Uterus (tissue), 4 donors: Measurements from ENCODE around the gene SFPQ. TPM values are rescaled to one million over a fixed set of nuclear protein-coding genes. Genes with fewer than 3 reads are reported as not detected.

Experiments used
- DNase-seq, 2 donors: peaks; one replicate each; pipeline ENCODE4 v3.0.0-alpha.2; 2019 to 2020
- H3K27ac ChIP-seq, 2 donors: fragments of 200-600 bp; sonication (generic); 1 replicate in 1 of 2; 2 replicates in 1 of 2; pipeline ENCODE4 v1.5.1; 2016 to 2018
- H3K27me3 ChIP-seq, 2 donors: fragments of 200-600 bp; sonication (generic); one replicate each; pipeline ENCODE4 v1.5.1; 2018 to 2019; ENCODE audit warnings: control low read depth in 1 of 2
- H3K36me3 ChIP-seq, 2 donors: fragments of 200-600 bp; sonication (generic); one replicate each; pipeline ENCODE4 v1.5.1; 2019; ENCODE audit warnings: control low read depth in 1 of 2
- H3K4me1 ChIP-seq, 2 donors: fragments of 200-600 bp; sonication (generic); one replicate each; pipeline ENCODE4 v1.5.1; 2018 to 2019; ENCODE audit warnings: control low read depth in 1 of 2
- H3K4me3 ChIP-seq, 2 donors: fragments of 200-600 bp; sonication (generic); 1 replicate in 1 of 2; 2 replicates in 1 of 2; pipeline ENCODE4 v1.5.1; 2018 to 2019; ENCODE audit warnings: mild to moderate bottlenecking in 1 of 2
- H3K9me3 ChIP-seq, 2 donors: fragments of 200-600 bp; sonication (generic); one replicate each; pipeline ENCODE4 v1.5.1; 2019; ENCODE audit warnings: control low read depth in 1 of 2
- CTCF ChIP-seq, 4 experiments: fragments of 200-600 bp in 2 of 4; fragments of 450-650 bp in 2 of 4; sonication (generic) in 2 of 4; IDR thresholded peaks; one replicate each; pipeline ENCODE4 v1.5.1; 2016 to 2019; ENCODE audit warnings: antibody characterized with exemption in 4 of 4, mild to moderate bottlenecking in 2 of 4, moderate library complexity in 1 of 4
- POLR2A ChIP-seq, 2 donors: fragments of 450-650 bp; IDR thresholded peaks; one replicate each; pipeline ENCODE4 v1.6.1; 2016; ENCODE audit warnings: antibody characterized with exemption in 2 of 2, mild to moderate bottlenecking in 1 of 2, moderate library complexity in 1 of 2
- intact Hi-C: fragments of 100-400 bp; cut with DNase I; formaldehyde crosslinking; loops from one replicate; pipeline ENCODE4 v1.15.1; 2023; ENCODE audit warnings: low total_unique reads
- total RNA-seq, 4 donors: library from RNA; depleted of rRNA in 3 of 4; stranded (reverse); fragments of >200 nt in 3 of 4; gene quantifications; one replicate each; pipeline versions ENCODE4 v1.1.0 to v1.2.4, GENCODE V29; 2014 to 2023
- donor health status: DM: yes; HTN: yes; CAD: no.

SFPQ gene
- total RNA-seq, 4 donors from 2014 or later = 82.1 to 310 (median 200) TPM

GRCh38 chr1:35180776-35181374, 12.1 kb downstream of the SFPQ start:
- no peak for TF ChIP-seq POLR2A (IDR thresholded peaks at IDR 0.05)
- no peak for TF ChIP-seq CTCF (IDR thresholded peaks at IDR 0.05)
- H3K4me1 ChIP-seq = peaks cover 0 to 5% of the 10 kb centered on the region in 2 donors

GRCh38 chr1:35179908-35180307, 13.0 kb downstream of the SFPQ start:
- intact Hi-C loops = no loop called here
- peaks cover 0 to under 1% of the 10 kb centered on the region in 2 donors for H3K4me1 ChIP-seq
- TF ChIP-seq POLR2A (IDR thresholded peaks at IDR 0.05) (no peak), CTCF (IDR thresholded peaks at IDR 0.05) (no peak)

More at GRCh38 chr1:35180776-35181374, 12.1 kb downstream of the SFPQ start:
- intact Hi-C loops = no loop called here
- no peak for DNase-seq
- Histone ChIP-seq H3K9me3 (no peaks in the 10 kb centered on the region), H3K36me3 (no peaks in the 10 kb centered on the region), H3K4me3 (no peak overlapping the region), H3K27ac (no peak overlapping the region), H3K27me3 (no peaks in the 10 kb centered on the region)

DNA sequence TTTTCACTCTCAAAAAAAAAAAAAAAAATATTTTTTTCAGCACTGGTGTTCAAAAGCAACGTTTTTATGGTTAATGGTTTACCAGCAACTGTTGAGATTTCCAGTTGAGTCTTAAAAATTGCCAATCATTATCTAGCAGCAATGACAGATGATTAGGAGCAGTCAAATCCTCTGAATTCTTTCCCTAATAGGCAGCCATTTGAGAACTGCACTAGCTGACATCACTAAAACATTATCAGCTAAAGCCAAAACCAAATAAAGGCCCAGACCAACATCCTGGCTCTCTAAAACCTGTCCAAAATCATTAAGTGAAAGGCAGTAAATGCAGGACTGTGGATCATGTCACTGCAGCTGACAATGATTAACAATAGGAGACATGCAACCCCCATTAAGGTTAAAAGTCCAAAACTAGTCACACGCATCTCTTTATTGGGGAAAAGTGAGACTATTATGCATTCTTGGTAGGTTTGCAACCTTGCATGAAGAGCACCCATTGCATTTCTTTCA, 14.0 kb downstream of the SFPQ start:
- DNase-seq = no peak
- H3K36me3 ChIP-seq = no peaks in the 10 kb centered on the region
- no peaks in the 10 kb centered on the region for H3K4me1 ChIP-seq
- no peak overlapping the region for H3K27ac ChIP-seq
- intact Hi-C loops = no loop called here
- H3K27me3 ChIP-seq = no peaks in the 10 kb centered on the region
- no peaks in the 10 kb centered on the region for H3K9me3 ChIP-seq
- H3K4me3 ChIP-seq = no peak overlapping the region
- TF ChIP-seq CTCF (IDR thresholded peaks at IDR 0.05) (no peak), POLR2A (IDR thresholded peaks at IDR 0.05) (no peak)

More at GRCh38 chr1:35179908-35180307, 13.0 kb downstream of the SFPQ start:
- no peaks in the 10 kb centered on the region for H3K27me3 ChIP-seq
- no peak overlapping the region for H3K27ac ChIP-seq
- DNase-seq = no peak
- no peak overlapping the region for H3K4me3 ChIP-seq
- no peaks in the 10 kb centered on the region for H3K9me3 ChIP-seq
- no peaks in the 10 kb centered on the region for H3K36me3 ChIP-seq

DNA sequence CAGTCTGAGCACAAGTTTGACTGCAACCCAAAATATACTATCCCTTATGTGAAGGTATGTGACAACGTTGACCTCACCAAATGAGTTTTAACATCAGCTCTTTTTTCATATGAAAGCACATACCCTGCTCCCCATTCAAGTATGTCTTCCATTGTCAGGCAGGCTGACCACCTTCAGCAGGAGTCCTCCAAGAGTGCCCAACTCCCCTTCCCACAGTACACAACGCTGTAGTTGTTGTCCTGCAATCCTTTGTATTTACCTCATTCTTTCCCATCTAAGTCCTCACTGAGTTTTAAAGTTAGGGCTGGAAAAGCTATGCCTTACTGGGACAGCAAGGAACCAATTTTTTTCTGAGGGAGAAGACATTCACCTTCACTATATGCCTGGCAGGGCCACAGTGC, 14.7 kb downstream of the SFPQ start:
- no peaks in the 10 kb centered on the region for H3K9me3 ChIP-seq
- no peak for DNase-seq
- intact Hi-C loops = no loop called here
- H3K36me3 ChIP-seq = no peaks in the 10 kb centered on the region
- H3K27me3 ChIP-seq = no peaks in the 10 kb centered on the region
- no peaks in the 10 kb centered on the region for H3K4me1 ChIP-seq
- no peak overlapping the region for H3K4me3 ChIP-seq
- no peak overlapping the region for H3K27ac ChIP-seq
- TF ChIP-seq POLR2A (IDR thresholded peaks at IDR 0.05) (no peak), CTCF (IDR thresholded peaks at IDR 0.05) (no peak)

DNA sequence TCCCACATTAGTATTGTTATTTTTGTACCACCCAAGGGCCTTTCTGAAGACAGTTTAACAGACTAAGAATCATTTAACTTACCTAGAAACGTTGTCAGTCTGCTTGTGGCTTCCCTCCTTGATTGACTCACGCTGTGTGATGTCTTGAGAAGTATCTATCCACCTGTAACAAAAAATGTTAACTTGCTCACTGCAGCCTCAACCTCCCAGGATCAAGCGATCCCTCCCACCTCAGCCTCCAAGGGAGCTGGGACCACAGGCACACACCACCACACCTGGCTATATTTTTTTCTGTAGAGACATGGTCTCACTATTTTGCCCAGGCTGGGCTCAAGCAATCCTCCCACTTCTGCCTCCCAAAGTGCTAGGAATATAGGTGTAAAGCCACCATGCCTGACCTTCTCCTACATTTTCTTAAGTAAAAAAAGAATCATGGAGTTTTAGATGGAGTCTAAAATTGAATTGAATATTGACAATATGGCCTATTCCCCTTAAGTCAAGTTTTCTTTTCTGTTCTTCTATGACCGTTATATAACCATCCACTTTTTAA, 15.6 kb downstream of the SFPQ start:
- H3K27ac ChIP-seq = no peak overlapping the region
- no peaks in the 10 kb centered on the region for H3K9me3 ChIP-seq
- DNase-seq = no peak
- no peaks in the 10 kb centered on the region for H3K27me3 ChIP-seq
- no peaks in the 10 kb centered on the region for H3K4me1 ChIP-seq
- H3K36me3 ChIP-seq = no peaks in the 10 kb centered on the region
- no peak for TF ChIP-seq CTCF (IDR thresholded peaks at IDR 0.05)
- no peak for TF ChIP-seq POLR2A (IDR thresholded peaks at IDR 0.05)
- no peak overlapping the region for H3K4me3 ChIP-seq
- intact Hi-C loops = no loop called here
